ENCODE results near the gene DISP1.

Gene DISP1

GRCh38 chr1:222785529-222785928 is 29.3 kb upstream of the DISP1 start:
- H3K36me3 Mint-ChIP-seq (ENCODE audit: low read depth), result no peaks in the 10 kb centered on the region
- H3K9me3 Mint-ChIP-seq, result peaks cover 8% of the 10 kb centered on the region
- H3K27ac Mint-ChIP-seq, result no peak overlapping the region
- DNase-seq (ENCODE audit: low spot score), result no peak
- H3K4me3 Mint-ChIP-seq, result no peak overlapping the region
- peaks cover 15% of the 10 kb centered on the region for H3K27me3 Mint-ChIP-seq (ENCODE audit: low read depth)
- peaks cover 8% of the 10 kb centered on the region for H3K4me1 Mint-ChIP-seq (ENCODE audit: low read depth)

- H3K36me3 Mint-ChIP-seq (ENCODE audit: low read depth), result no peaks in the 10 kb centered on the region
- H3K27ac Mint-ChIP-seq, result no peak overlapping the region
Observed at GRCh38 chr1:222786121-222786520, 28.7 kb upstream of the DISP1 start.

DNA sequence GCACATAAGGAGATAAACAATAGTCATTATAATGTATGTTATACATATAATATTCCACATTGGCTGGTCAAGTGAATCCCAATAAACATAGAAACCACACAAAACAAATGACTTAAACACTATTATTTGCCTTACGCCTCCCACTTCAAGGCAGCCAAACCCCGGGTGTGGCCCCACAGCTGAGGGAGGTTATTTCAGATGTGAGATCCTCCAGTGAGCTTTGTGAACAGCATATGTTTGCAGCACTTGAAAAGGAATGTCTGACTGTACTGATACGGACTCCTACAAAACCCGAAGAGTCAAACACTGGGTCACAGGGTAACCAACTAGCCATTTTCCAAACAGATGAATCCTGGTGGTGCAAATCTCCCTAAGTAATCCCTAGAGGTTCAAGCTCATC is 27.1 kb upstream of the DISP1 start:
- Mint-ChIP-seq H3K4me1 (ENCODE audit: low read depth) (peaks cover 11% of the 10 kb centered on the region), H3K4me3 (no peak overlapping the region), H3K9me3 (peaks cover 8% of the 10 kb centered on the region), H3K36me3 (ENCODE audit: low read depth) (no peaks in the 10 kb centered on the region), H3K27ac (no peak overlapping the region), H3K27me3 (ENCODE audit: low read depth) (peaks cover 11% of the 10 kb centered on the region)
- DNase-seq (ENCODE audit: low spot score), result no peak

More at GRCh38 chr1:222786121-222786520, 28.7 kb upstream of the DISP1 start:
- H3K9me3 Mint-ChIP-seq, result peaks cover 8% of the 10 kb centered on the region
- no peak overlapping the region for H3K4me3 Mint-ChIP-seq
- peaks cover 15% of the 10 kb centered on the region for H3K27me3 Mint-ChIP-seq (ENCODE audit: low read depth)
- H3K4me1 Mint-ChIP-seq (ENCODE audit: low read depth), result peaks cover 11% of the 10 kb centered on the region
- no peak for DNase-seq (ENCODE audit: low spot score)

DNA sequence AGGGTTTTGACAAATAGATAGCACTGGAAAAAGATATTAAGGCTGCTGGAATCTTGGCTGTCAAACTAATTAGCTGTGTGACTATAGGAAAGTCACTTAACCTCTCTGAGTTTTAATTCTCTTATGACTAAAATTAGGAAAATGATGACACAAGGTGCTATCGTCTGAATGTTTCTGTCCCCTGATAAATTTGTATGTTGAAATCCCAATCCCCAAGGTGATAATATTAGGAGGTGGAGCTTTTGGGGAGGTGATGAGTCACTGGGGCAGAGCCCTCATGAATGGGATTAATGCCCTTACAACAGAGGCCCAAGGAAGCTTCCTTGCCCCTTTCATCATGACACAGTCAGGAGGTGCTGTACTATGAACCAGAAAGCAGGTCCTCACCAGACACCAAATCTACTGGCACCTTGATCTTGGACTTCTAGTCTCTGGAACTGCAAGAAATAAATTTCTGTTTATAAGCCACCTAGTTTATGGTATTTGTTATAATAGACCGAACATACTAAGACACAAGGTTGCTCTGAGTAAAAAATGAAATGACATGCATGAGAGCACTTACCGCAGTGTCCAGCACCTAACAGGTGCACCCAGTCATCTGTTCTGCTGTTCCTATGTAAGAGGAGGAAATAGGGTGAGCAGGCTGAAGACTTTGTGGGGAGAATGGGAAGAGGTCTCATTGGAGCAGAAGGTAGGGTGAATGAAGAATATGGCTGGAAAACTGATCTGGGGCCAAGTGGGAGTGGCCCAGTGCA is 26.3 kb upstream of the DISP1 start:
- H3K4me3 Mint-ChIP-seq, result no peak overlapping the region
- H3K27me3 Mint-ChIP-seq (ENCODE audit: low read depth), result peaks cover 9% of the 10 kb centered on the region
- H3K4me1 Mint-ChIP-seq (ENCODE audit: low read depth), result peaks cover 11% of the 10 kb centered on the region
- H3K36me3 Mint-ChIP-seq (ENCODE audit: low read depth), result no peaks in the 10 kb centered on the region
- no peak for DNase-seq (ENCODE audit: low spot score)
- peaks cover 8% of the 10 kb centered on the region for H3K9me3 Mint-ChIP-seq
- H3K27ac Mint-ChIP-seq, result no peak overlapping the region

- Mint-ChIP-seq H3K4me1 (ENCODE audit: low read depth) (peaks cover 9% of the 10 kb centered on the region), H3K27me3 (ENCODE audit: low read depth) (peaks cover 3% of the 10 kb centered on the region), H3K36me3 (ENCODE audit: low read depth) (no peaks in the 10 kb centered on the region), H3K27ac (no peak overlapping the region), H3K9me3 (peaks cover 8% of the 10 kb centered on the region), H3K4me3 (no peak overlapping the region)
- no peak for DNase-seq (ENCODE audit: low spot score)
Observed at GRCh38 chr1:222790115-222790514, 24.7 kb upstream of the DISP1 start.

DNA sequence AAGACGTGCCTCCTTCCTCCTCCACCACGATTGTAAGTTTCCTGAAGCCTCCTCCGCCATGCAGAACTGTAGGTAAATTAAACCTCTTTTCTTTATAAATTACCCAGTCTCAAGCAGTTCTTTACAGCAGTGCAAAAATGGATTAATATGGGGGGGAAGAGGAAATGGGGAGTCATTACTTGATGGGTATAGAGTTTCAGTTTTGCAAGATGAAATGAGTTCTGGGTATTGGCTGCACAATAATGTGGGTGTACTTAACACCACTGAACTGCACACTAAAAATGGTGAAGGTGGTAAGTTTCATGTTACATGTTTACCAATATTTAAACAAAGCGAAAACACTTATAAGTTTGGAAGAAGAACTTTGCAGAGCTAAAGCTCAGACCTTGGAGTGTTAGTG is 24.3 kb upstream of the DISP1 start:
- no peak for DNase-seq (ENCODE audit: low spot score)
- Mint-ChIP-seq H3K4me1 (ENCODE audit: low read depth) (peaks cover 9% of the 10 kb centered on the region), H3K27ac (no peak overlapping the region), H3K27me3 (ENCODE audit: low read depth) (peaks cover 2% of the 10 kb centered on the region), H3K9me3 (peaks cover 8% of the 10 kb centered on the region), H3K4me3 (no peak overlapping the region), H3K36me3 (ENCODE audit: low read depth) (no peaks in the 10 kb centered on the region)

DNA sequence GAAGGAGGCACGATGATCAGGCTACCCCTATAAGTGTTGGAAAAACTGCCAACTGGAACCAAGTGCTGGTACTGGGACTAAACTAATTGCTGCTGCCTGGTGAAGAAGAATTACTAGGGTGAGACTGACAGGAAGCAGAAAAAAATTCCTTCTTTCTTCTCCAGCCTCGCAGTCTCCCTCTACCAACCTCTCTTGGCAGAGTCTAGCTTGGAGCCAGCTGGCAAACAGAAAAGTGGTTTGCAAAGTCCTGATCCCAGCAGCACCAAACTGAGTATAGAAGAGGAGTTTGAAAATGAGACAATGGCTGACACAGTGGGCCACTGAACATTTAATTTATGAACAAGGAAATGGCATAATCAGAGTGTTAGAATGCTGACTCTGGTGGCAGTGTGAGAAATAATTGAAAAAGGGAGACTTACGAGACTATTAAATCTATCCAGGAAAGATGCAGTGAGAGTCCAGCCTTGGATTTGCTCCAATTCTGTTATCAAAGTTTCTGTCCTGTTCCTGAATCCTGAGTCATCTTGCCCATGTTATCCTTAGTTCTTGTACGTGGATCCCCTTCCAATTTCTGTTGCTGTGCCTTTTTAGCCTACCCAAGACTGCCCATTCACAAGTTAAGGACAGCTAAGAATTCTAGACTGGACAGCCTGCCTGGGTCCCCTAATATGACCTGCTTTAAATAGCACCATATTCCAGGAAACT is 23.7 kb upstream of the DISP1 start:
- DNase-seq (ENCODE audit: low spot score), result no peak
- Mint-ChIP-seq H3K27me3 (ENCODE audit: low read depth) (peaks cover 2% of the 10 kb centered on the region), H3K4me3 (no peak overlapping the region), H3K27ac (no peak overlapping the region), H3K9me3 (peaks cover 8% of the 10 kb centered on the region), H3K4me1 (ENCODE audit: low read depth) (peaks cover 9% of the 10 kb centered on the region), H3K36me3 (ENCODE audit: low read depth) (no peaks in the 10 kb centered on the region)

DNA sequence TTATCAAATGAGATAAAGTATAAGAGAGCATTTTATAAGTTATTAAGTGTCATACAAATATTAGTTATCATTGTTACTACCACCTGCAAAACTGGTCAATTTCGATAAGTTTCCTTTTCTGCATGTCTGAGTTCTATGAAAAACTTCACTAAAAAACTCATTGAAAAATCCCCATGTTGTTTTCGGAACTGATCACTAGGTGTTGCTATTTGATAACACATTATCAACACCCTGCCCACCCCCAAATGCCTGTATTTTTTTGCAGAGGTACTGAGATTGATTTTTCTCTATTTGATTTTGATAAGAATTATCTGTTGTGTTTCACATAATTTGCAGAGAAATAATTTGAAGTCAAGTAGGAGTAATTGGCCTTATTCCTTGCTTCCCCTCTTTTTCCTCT is 22.1 kb upstream of the DISP1 start:
- H3K9me3 Mint-ChIP-seq, result peaks cover 8% of the 10 kb centered on the region
- H3K36me3 Mint-ChIP-seq (ENCODE audit: low read depth), result no peaks in the 10 kb centered on the region
- peaks cover 5% of the 10 kb centered on the region for H3K27me3 Mint-ChIP-seq (ENCODE audit: low read depth)
- DNase-seq (ENCODE audit: low spot score), result no peak
- no peak overlapping the region for H3K4me3 Mint-ChIP-seq
- peaks cover 9% of the 10 kb centered on the region for H3K4me1 Mint-ChIP-seq (ENCODE audit: low read depth)
- no peak overlapping the region for H3K27ac Mint-ChIP-seq

GRCh38 chr1:222794656-222795474 is 20.0 kb upstream of the DISP1 start:
- no peak for DNase-seq (ENCODE audit: low spot score)
- Mint-ChIP-seq H3K4me1 (ENCODE audit: low read depth) (peaks cover 14% of the 10 kb centered on the region), H3K36me3 (ENCODE audit: low read depth) (no peaks in the 10 kb centered on the region), H3K4me3 (no peak overlapping the region), H3K9me3 (peaks cover 2% of the 10 kb centered on the region), H3K27me3 (ENCODE audit: low read depth) (peaks cover 9% of the 10 kb centered on the region), H3K27ac (no peak overlapping the region)

GRCh38 chr1:222798116-222798515 is 16.7 kb upstream of the DISP1 start:
- no peak overlapping the region for H3K4me3 Mint-ChIP-seq
- no peaks in the 10 kb centered on the region for H3K9me3 Mint-ChIP-seq
- no peak for DNase-seq (ENCODE audit: low spot score)
- H3K36me3 Mint-ChIP-seq (ENCODE audit: low read depth), result no peaks in the 10 kb centered on the region
- H3K27me3 Mint-ChIP-seq (ENCODE audit: low read depth), result peaks cover 8% of the 10 kb centered on the region
- H3K4me1 Mint-ChIP-seq (ENCODE audit: low read depth), result peaks cover 7% of the 10 kb centered on the region
- no peak overlapping the region for H3K27ac Mint-ChIP-seq

- peaks cover 13% of the 10 kb centered on the region for H3K27me3 Mint-ChIP-seq (ENCODE audit: low read depth)
- H3K27ac Mint-ChIP-seq, result no peak overlapping the region
- no peaks in the 10 kb centered on the region for H3K9me3 Mint-ChIP-seq
- H3K4me3 Mint-ChIP-seq, result no peak overlapping the region
- H3K4me1 Mint-ChIP-seq (ENCODE audit: low read depth), result peaks cover 7% of the 10 kb centered on the region
- DNase-seq (ENCODE audit: low spot score), result no peak
- no peaks in the 10 kb centered on the region for H3K36me3 Mint-ChIP-seq (ENCODE audit: low read depth)
Observed at GRCh38 chr1:222798975-222799374, 15.9 kb upstream of the DISP1 start.

- H3K4me3 Mint-ChIP-seq, result no peak overlapping the region
Observed at GRCh38 chr1:222801067-222801466, 13.8 kb upstream of the DISP1 start.

GRCh38 chr1:222811671-222812070 is 3.2 kb upstream of the DISP1 start:
- no peaks in the 10 kb centered on the region for H3K9me3 Mint-ChIP-seq
- no peak overlapping the region for H3K27ac Mint-ChIP-seq
- DNase-seq (ENCODE audit: low spot score), result no peak
- H3K4me3 Mint-ChIP-seq, result no peak overlapping the region
- H3K27me3 Mint-ChIP-seq (ENCODE audit: low read depth), result peaks cover 14% of the 10 kb centered on the region
- H3K36me3 Mint-ChIP-seq (ENCODE audit: low read depth), result no peaks in the 10 kb centered on the region
- H3K4me1 Mint-ChIP-seq (ENCODE audit: low read depth), result peaks cover 8% of the 10 kb centered on the region

More at GRCh38 chr1:222801067-222801466, 13.8 kb upstream of the DISP1 start:
- H3K9me3 Mint-ChIP-seq, result no peaks in the 10 kb centered on the region
- H3K4me1 Mint-ChIP-seq (ENCODE audit: low read depth), result peaks cover 7% of the 10 kb centered on the region
- no peaks in the 10 kb centered on the region for H3K36me3 Mint-ChIP-seq (ENCODE audit: low read depth)
- DNase-seq (ENCODE audit: low spot score), result no peak
- no peak overlapping the region for H3K27ac Mint-ChIP-seq
- H3K27me3 Mint-ChIP-seq (ENCODE audit: low read depth), result peaks cover 18% of the 10 kb centered on the region
